ENCODE data around the gene PTPRF. TPM values are rescaled to one million over a fixed set of nuclear protein-coding genes. Genes with fewer than 3 reads are reported as not detected.

The PTPRF gene
- total RNA-seq, 1 donor from 2014 or later: 71.1 TPM

DNA sequence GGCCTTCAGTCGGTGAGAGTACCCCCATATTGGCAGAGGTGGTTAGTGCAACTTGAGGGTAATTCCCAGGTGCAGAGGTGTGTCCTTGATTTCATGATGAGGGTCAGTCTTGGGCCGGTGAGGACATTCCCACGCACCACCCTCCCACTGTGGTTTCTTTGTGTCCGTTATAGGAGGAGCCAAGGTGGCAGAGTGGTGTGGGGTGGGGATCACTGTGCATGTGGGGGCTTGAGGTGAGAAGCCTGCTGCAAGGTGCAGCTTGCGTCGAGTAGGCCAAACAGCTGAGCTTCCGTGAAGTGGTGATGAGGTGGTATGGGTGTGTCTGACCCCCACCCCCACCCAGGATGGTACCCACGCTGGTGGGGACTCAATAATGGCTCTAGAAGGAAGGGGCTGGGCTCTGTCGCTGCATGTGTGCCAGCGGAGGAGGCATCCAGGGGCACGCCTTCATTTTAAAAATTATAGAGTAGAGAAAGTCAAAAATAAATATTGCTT is 6.2 kb downstream of the PTPRF start:
- peaks cover 21% of the 10 kb centered on the region for H3K36me3 Mint-ChIP-seq
- peaks cover 38% of the 10 kb centered on the region for H3K4me1 Mint-ChIP-seq
- peak overlapping the region; percentile 50 for H3K4me3 Mint-ChIP-seq
- H3K9me3 Mint-ChIP-seq: no peaks in the 10 kb centered on the region
- H3K9ac ChIP-seq: no peak overlapping the region
- peaks cover 3% of the 10 kb centered on the region for H3K27me3 Mint-ChIP-seq (ENCODE audit: insufficient read depth, low read depth)
- peaks cover 3% of the 10 kb centered on the region for H3F3A ChIP-seq (ENCODE audit: low read depth)
- no peaks in the 10 kb centered on the region for H3K36me3 ChIP-seq
- TF ChIP-seq CTCF (IDR thresholded peaks at IDR 0.05) (no peak), EZH2phosphoT487 (IDR thresholded peaks at IDR 0.05) (no peak), EZH2 (IDR thresholded peaks at IDR 0.05) (no peak)
- H3K4me2 ChIP-seq: no peak overlapping the region
- H2AFZ ChIP-seq (replicated peaks): no peak overlapping the region
- peaks cover 100% of the 10 kb centered on the region for H4K20me1 ChIP-seq (ENCODE audit: low read depth)
- no peak overlapping the region for H3K4me3 ChIP-seq
- no peak for DNase-seq (ENCODE audit: low spot score)
- H3K4me1 ChIP-seq: peaks cover 23% of the 10 kb centered on the region
- H3K27ac ChIP-seq: no peak overlapping the region
- peaks cover 72% of the 10 kb centered on the region for H3K79me2 ChIP-seq (ENCODE audit: low read depth)
- no peaks in the 10 kb centered on the region for H3K9me3 ChIP-seq (ENCODE audit: low read depth)
- no peaks in the 10 kb centered on the region for H3K27me3 ChIP-seq
- no peak overlapping the region for H3K27ac Mint-ChIP-seq

DNA sequence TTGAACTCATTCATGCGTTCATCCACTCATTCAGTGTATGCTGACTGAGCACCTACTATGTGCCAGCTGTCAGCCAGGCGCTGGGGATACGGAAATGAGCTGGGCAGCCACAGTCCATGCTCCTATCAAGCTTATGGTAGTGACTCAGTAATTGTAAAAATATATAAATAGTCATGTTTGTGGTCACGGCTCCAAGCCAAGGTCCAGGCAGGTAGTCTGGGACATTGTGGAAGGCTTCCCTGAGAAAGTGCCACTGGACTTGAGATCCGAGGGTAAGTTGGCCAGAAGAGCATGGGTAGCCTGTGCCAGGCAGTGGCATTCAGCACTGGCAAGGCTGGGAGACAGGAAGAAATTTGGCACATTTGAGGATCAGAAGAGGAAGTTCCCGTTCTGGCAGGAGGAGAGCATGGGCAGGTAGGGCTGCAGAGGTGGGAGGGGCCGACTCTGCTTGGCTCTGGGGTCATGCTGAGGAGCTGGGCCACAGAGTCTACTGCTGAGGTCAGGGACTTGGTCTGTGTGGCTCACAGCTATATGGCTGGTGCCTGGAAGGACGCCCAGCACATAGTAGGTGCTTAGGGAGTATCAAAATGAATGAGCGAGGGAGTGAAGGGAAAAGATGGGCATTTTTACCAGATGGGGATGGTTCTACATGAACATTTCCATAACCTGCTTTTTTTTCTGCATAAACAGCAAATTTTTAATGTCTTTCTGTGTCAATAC is 6.9 kb downstream of the PTPRF start:
- H2AFZ ChIP-seq (replicated peaks): no peak overlapping the region
- Mint-ChIP-seq H3K4me1 (peaks cover 33% of the 10 kb centered on the region), H3K4me3 (no peak overlapping the region), H3K27me3 (ENCODE audit: insufficient read depth, low read depth) (no peaks in the 10 kb centered on the region), H3K27ac (no peak overlapping the region), H3K36me3 (peaks cover 21% of the 10 kb centered on the region), H3K9me3 (no peaks in the 10 kb centered on the region)
- TF ChIP-seq CTCF (IDR thresholded peaks at IDR 0.05) (no peak), EZH2 (IDR thresholded peaks at IDR 0.05) (no peak), EZH2phosphoT487 (IDR thresholded peaks at IDR 0.05) (no peak)
- no peak overlapping the region for H3K9ac ChIP-seq
- H3K4me3 ChIP-seq: no peak overlapping the region
- H3K27me3 ChIP-seq: no peaks in the 10 kb centered on the region
- no peak for DNase-seq (ENCODE audit: low spot score)
- peaks cover 17% of the 10 kb centered on the region for H3K4me1 ChIP-seq
- H4K20me1 ChIP-seq (ENCODE audit: low read depth): peaks cover 97% of the 10 kb centered on the region
- H3K79me2 ChIP-seq (ENCODE audit: low read depth): peaks cover 72% of the 10 kb centered on the region
- H3K36me3 ChIP-seq: no peaks in the 10 kb centered on the region
- H3K4me2 ChIP-seq: no peak overlapping the region
- no peaks in the 10 kb centered on the region for H3K9me3 ChIP-seq (ENCODE audit: low read depth)
- H3F3A ChIP-seq (ENCODE audit: low read depth): no peaks in the 10 kb centered on the region
- H3K27ac ChIP-seq: no peak overlapping the region

DNA sequence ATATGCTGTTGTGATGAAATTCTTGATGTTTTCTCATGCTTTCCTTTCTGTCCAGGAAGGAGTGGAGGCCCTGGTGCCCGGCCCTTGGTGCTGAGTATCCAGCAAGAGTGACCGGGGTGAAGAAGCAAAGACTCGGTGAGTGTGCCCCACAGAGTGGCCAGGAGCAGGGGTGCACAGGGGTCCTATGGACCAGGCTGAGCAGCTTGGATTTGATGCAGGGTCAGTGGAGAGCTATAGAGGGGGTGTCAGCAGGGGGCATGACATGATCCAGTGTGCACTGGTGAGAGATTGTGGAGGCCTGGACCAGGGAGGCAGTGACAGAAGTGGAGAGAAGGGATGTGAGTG is 7.4 kb downstream of the PTPRF start:
- H3K27ac Mint-ChIP-seq: no peak overlapping the region
- no peak overlapping the region for H3K4me3 Mint-ChIP-seq
- DNase-seq (ENCODE audit: low spot score): no peak
- H3K27me3 ChIP-seq: no peaks in the 10 kb centered on the region
- no peak overlapping the region for H3K27ac ChIP-seq
- H3K9me3 ChIP-seq (ENCODE audit: low read depth): no peaks in the 10 kb centered on the region
- H3K4me1 ChIP-seq: peaks cover 11% of the 10 kb centered on the region
- no peaks in the 10 kb centered on the region for H3K27me3 Mint-ChIP-seq (ENCODE audit: insufficient read depth, low read depth)
- H3K36me3 Mint-ChIP-seq: peaks cover 22% of the 10 kb centered on the region
- no peak for TF ChIP-seq EZH2 (IDR thresholded peaks at IDR 0.05)
- TF ChIP-seq CTCF (IDR thresholded peaks at IDR 0.05): no peak
- TF ChIP-seq EZH2phosphoT487 (IDR thresholded peaks at IDR 0.05): no peak
- no peaks in the 10 kb centered on the region for H3K36me3 ChIP-seq
- no peak overlapping the region for H3K4me2 ChIP-seq
- H3K4me1 Mint-ChIP-seq: peaks cover 28% of the 10 kb centered on the region
- no peaks in the 10 kb centered on the region for H3F3A ChIP-seq (ENCODE audit: low read depth)
- H3K79me2 ChIP-seq (ENCODE audit: low read depth): peaks cover 72% of the 10 kb centered on the region
- no peak overlapping the region for H2AFZ ChIP-seq (replicated peaks)
- H3K9me3 Mint-ChIP-seq: no peaks in the 10 kb centered on the region
- no peak overlapping the region for H3K4me3 ChIP-seq
- no peak overlapping the region for H3K9ac ChIP-seq
- peaks cover 96% of the 10 kb centered on the region for H4K20me1 ChIP-seq (ENCODE audit: low read depth)
